Measurements from ENCODE around the gene PRKN. TPM values are rescaled to one million over a fixed set of nuclear protein-coding genes. Genes with fewer than 3 reads are reported as not detected.

The PRKN gene
- total RNA-seq, 1 donor from 2014 or later: 2.8 TPM

DNA sequence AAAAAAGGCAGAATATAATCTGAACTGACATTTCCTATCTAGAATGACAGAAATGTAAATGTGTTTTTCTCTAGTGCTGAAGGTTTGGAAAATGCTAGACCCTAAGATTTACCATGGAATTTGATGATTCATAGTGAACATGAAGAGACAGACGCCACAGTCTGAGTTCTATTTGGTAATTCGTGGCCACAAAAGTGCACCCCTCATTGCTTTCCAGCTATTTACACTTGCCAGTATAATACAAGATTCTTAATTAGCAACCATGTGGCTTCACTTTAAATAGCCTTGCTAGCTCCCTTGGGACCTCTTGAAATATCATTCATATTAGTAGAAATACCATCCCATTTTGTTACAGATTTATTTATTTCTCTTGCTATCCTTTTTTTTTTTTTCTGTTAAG is 636.8 kb downstream of the PRKN start:
- Mint-ChIP-seq H3K4me1 (no peaks in the 10 kb centered on the region), H3K27me3 (ENCODE audit: insufficient read depth, low read depth) (no peaks in the 10 kb centered on the region), H3K4me3 (no peak overlapping the region), H3K27ac (no peak overlapping the region), H3K36me3 (no peaks in the 10 kb centered on the region), H3K9me3 (no peaks in the 10 kb centered on the region)
- Histone ChIP-seq H3K4me2 (no peak overlapping the region), H2AFZ (replicated peaks) (no peak overlapping the region), H3K36me3 (no peaks in the 10 kb centered on the region), H3K9ac (no peak overlapping the region), H3K79me2 (ENCODE audit: low read depth) (no peaks in the 10 kb centered on the region), H4K20me1 (ENCODE audit: low read depth) (no peaks in the 10 kb centered on the region), H3F3A (ENCODE audit: low read depth) (no peaks in the 10 kb centered on the region), H3K27me3 (no peaks in the 10 kb centered on the region), H3K27ac (no peak overlapping the region), H3K4me3 (no peak overlapping the region), H3K4me1 (no peaks in the 10 kb centered on the region), H3K9me3 (ENCODE audit: low read depth) (no peaks in the 10 kb centered on the region)
- TF ChIP-seq, protein P1, sequence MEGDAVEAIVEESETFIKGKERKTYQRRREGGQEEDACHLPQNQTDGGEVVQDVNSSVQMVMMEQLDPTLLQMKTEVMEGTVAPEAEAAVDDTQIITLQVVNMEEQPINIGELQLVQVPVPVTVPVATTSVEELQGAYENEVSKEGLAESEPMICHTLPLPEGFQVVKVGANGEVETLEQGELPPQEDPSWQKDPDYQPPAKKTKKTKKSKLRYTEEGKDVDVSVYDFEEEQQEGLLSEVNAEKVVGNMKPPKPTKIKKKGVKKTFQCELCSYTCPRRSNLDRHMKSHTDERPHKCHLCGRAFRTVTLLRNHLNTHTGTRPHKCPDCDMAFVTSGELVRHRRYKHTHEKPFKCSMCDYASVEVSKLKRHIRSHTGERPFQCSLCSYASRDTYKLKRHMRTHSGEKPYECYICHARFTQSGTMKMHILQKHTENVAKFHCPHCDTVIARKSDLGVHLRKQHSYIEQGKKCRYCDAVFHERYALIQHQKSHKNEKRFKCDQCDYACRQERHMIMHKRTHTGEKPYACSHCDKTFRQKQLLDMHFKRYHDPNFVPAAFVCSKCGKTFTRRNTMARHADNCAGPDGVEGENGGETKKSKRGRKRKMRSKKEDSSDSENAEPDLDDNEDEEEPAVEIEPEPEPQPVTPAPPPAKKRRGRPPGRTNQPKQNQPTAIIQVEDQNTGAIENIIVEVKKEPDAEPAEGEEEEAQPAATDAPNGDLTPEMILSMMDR (IDR thresholded peaks at IDR 0.05): no peak
- no peak for TF ChIP-seq EZH2phosphoT487 (IDR thresholded peaks at IDR 0.05)
- no peak for DNase-seq (ENCODE audit: low spot score)

DNA sequence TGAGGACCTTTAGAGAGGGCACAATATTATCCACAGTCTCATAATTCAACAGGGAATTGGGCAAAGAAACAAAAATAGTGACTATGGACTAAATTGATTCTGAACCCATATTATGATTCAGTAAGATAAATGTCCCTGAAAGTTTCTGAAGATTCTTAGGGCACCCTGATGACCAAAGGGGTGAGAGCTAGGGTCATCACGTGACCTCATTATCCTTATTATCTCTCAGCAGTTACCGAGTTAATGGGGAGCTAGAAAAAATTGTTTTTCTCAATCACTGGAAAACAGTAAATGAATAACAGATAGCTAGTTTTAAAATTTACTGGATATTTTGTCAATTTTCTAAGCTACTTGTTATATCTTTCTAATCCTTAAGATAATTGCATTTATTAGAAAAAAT is 639.5 kb downstream of the PRKN start:
- Histone ChIP-seq H2AFZ (replicated peaks) (no peak overlapping the region), H3K36me3 (no peaks in the 10 kb centered on the region), H3K4me2 (no peak overlapping the region), H4K20me1 (ENCODE audit: low read depth) (no peaks in the 10 kb centered on the region), H3K27me3 (no peaks in the 10 kb centered on the region), H3F3A (ENCODE audit: low read depth) (no peaks in the 10 kb centered on the region), H3K4me3 (no peak overlapping the region), H3K27ac (no peak overlapping the region), H3K4me1 (no peaks in the 10 kb centered on the region), H3K79me2 (ENCODE audit: low read depth) (no peaks in the 10 kb centered on the region), H3K9me3 (ENCODE audit: low read depth) (no peaks in the 10 kb centered on the region), H3K9ac (no peak overlapping the region)
- Mint-ChIP-seq H3K36me3 (no peaks in the 10 kb centered on the region), H3K9me3 (peaks cover 2% of the 10 kb centered on the region), H3K27me3 (ENCODE audit: insufficient read depth, low read depth) (no peaks in the 10 kb centered on the region), H3K27ac (no peak overlapping the region), H3K4me3 (no peak overlapping the region), H3K4me1 (no peaks in the 10 kb centered on the region)
- TF ChIP-seq EZH2 (IDR thresholded peaks at IDR 0.05) (no peak), EZH2phosphoT487 (IDR thresholded peaks at IDR 0.05) (no peak)
- TF ChIP-seq, protein P1 (IDR thresholded peaks at IDR 0.05): no peak
- DNase-seq (ENCODE audit: low spot score): no peak

DNA sequence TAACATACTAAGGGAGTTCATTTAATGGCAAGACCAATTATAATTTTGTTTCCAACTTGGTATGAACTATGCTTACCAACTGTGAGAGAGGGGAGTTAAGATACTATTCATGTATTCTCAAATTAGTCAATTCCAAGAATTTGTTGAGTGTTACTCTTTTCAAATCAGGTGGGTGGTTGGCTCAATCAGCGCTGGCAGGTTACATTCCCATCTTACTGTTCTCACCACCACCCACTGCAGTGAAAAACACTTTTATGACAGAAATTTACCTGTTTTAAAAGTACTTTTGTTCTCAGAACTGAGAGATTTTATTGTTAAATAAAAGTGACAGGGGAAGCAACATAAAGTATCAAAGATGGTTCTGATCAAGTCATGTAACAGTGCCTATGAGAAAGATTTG is 642.0 kb downstream of the PRKN start:
- no peak overlapping the region for H3K27ac ChIP-seq
- H3K79me2 ChIP-seq (ENCODE audit: low read depth): no peaks in the 10 kb centered on the region
- H3K9me3 ChIP-seq (ENCODE audit: low read depth): no peaks in the 10 kb centered on the region
- H3K4me3 ChIP-seq: no peak overlapping the region
- H3K4me3 Mint-ChIP-seq: no peak overlapping the region
- H3F3A ChIP-seq (ENCODE audit: low read depth): no peaks in the 10 kb centered on the region
- TF ChIP-seq, protein P1 (IDR thresholded peaks at IDR 0.05): no peak
- no peak for TF ChIP-seq EZH2phosphoT487 (IDR thresholded peaks at IDR 0.05)
- H3K4me2 ChIP-seq: no peak overlapping the region
- H3K27me3 Mint-ChIP-seq (ENCODE audit: insufficient read depth, low read depth): no peaks in the 10 kb centered on the region
- no peak overlapping the region for H2AFZ ChIP-seq (replicated peaks)
- peaks cover 2% of the 10 kb centered on the region for H3K36me3 Mint-ChIP-seq
- peaks cover 5% of the 10 kb centered on the region for H3K9me3 Mint-ChIP-seq
- no peaks in the 10 kb centered on the region for H3K4me1 Mint-ChIP-seq
- H3K27me3 ChIP-seq: no peaks in the 10 kb centered on the region
- H3K36me3 ChIP-seq: no peaks in the 10 kb centered on the region
- no peak overlapping the region for H3K9ac ChIP-seq
- H3K27ac Mint-ChIP-seq: no peak overlapping the region
- no peaks in the 10 kb centered on the region for H4K20me1 ChIP-seq (ENCODE audit: low read depth)
- DNase-seq (ENCODE audit: low spot score): no peak
- no peaks in the 10 kb centered on the region for H3K4me1 ChIP-seq

DNA sequence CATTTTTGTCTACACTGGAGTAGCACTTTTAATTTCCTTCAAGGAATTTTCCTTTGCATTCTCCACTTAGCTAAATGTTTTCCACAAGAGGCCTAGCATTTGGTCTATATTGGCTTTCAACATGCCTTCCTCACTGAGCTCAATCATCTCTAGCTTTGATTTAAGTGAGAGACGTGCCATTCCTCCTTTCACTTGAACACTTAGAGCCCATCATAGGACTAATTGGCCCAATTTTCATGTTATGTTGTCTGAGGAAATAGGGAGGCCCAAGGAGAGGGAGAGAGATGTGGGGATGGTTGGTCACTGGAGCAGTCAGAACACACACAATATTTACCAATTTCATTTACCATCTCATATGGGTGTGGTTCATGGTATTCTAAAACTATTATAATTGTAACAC is 645.0 kb downstream of the PRKN start:
- TF ChIP-seq, protein P1 (IDR thresholded peaks at IDR 0.05): no peak
- TF ChIP-seq EZH2phosphoT487 (IDR thresholded peaks at IDR 0.05) (no peak), EZH2 (IDR thresholded peaks at IDR 0.05) (no peak)
- Histone ChIP-seq H3K4me2 (no peak overlapping the region), H3F3A (ENCODE audit: low read depth) (no peaks in the 10 kb centered on the region), H3K79me2 (ENCODE audit: low read depth) (no peaks in the 10 kb centered on the region), H4K20me1 (ENCODE audit: low read depth) (no peaks in the 10 kb centered on the region), H3K4me3 (no peak overlapping the region), H3K9ac (no peak overlapping the region), H2AFZ (replicated peaks) (no peak overlapping the region), H3K36me3 (no peaks in the 10 kb centered on the region), H3K9me3 (ENCODE audit: low read depth) (no peaks in the 10 kb centered on the region), H3K4me1 (no peaks in the 10 kb centered on the region), H3K27me3 (no peaks in the 10 kb centered on the region), H3K27ac (no peak overlapping the region)
- Mint-ChIP-seq H3K27me3 (ENCODE audit: insufficient read depth, low read depth) (no peaks in the 10 kb centered on the region), H3K9me3 (peaks cover 5% of the 10 kb centered on the region), H3K36me3 (peaks cover 2% of the 10 kb centered on the region), H3K27ac (no peak overlapping the region), H3K4me1 (no peaks in the 10 kb centered on the region), H3K4me3 (no peak overlapping the region)
- no peak for DNase-seq (ENCODE audit: low spot score)

All from neural progenitor cell (in vitro differentiated cells).